Mesothelial cell of epicardium (in vitro differentiated cells): ENCODE results near the gene NXNL2. TPM values are rescaled to one million over a fixed set of nuclear protein-coding genes. Genes with fewer than 3 reads are reported as not detected.
A peak's percentile ranks its signal among the peaks of the same experiment; 100 is the strongest.

Experiments
- DNase-seq, 2 experiments: peaks; one replicate each; pipeline ENCODE4 v3.0.0; 2021; ENCODE audit warnings: low spot score in 2 of 2; ENCODE audit not compliant: unreplicated experiment in 2 of 2
- H3K27ac Mint-ChIP-seq: 2 replicates; pipeline ENCODE4 v1.8.0; 2021; ENCODE audit warnings: mixed read lengths
- H3K27me3 Mint-ChIP-seq: 2 replicates; pipeline ENCODE4 v1.8.0; 2021; ENCODE audit warnings: low read depth, mixed read lengths
- H3K36me3 Mint-ChIP-seq: 2 replicates; pipeline ENCODE4 v1.8.0; 2021; ENCODE audit warnings: mixed read lengths
- H3K4me1 Mint-ChIP-seq: 2 replicates; pipeline ENCODE4 v1.8.0; 2021; ENCODE audit warnings: mixed read lengths
- H3K4me3 Mint-ChIP-seq: 2 replicates; pipeline ENCODE4 v1.8.0; 2021; ENCODE audit warnings: mild to moderate bottlenecking, moderate library complexity, mixed read lengths
- H3K9me3 Mint-ChIP-seq: 2 replicates; pipeline ENCODE4 v1.8.0; 2021; ENCODE audit warnings: mixed read lengths
- total RNA-seq: library from RNA; stranded (reverse); gene quantifications from 3 replicates; pipeline ENCODE4 v1.2.1, GENCODE V29; 2021
- TF ChIP-seq, protein P1 (sequence below): fragments of 200-600 bp; sonication (generic); IDR thresholded peaks from one replicate; pipeline ENCODE4 v1.5.0; 2021; ENCODE audit warnings: antibody characterized with exemption; ENCODE audit not compliant: unreplicated experiment

The NXNL2 gene
- total RNA-seq, 1 donor from 2014 or later = 2.2 TPM

- TF ChIP-seq, protein P1, sequence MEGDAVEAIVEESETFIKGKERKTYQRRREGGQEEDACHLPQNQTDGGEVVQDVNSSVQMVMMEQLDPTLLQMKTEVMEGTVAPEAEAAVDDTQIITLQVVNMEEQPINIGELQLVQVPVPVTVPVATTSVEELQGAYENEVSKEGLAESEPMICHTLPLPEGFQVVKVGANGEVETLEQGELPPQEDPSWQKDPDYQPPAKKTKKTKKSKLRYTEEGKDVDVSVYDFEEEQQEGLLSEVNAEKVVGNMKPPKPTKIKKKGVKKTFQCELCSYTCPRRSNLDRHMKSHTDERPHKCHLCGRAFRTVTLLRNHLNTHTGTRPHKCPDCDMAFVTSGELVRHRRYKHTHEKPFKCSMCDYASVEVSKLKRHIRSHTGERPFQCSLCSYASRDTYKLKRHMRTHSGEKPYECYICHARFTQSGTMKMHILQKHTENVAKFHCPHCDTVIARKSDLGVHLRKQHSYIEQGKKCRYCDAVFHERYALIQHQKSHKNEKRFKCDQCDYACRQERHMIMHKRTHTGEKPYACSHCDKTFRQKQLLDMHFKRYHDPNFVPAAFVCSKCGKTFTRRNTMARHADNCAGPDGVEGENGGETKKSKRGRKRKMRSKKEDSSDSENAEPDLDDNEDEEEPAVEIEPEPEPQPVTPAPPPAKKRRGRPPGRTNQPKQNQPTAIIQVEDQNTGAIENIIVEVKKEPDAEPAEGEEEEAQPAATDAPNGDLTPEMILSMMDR = no peak
- Mint-ChIP-seq H3K4me3 (no peak overlapping the region), H3K9me3 (peaks cover 6% of the 10 kb centered on the region), H3K27ac (no peak overlapping the region), H3K27me3 (no peaks in the 10 kb centered on the region), H3K36me3 (no peaks in the 10 kb centered on the region), H3K4me1 (peaks cover 13% of the 10 kb centered on the region)
- DNase-seq = no peak
Observed at GRCh38 chr9:88572684-88573083, 37.7 kb downstream of the NXNL2 start.

- peaks cover 6% of the 10 kb centered on the region for H3K9me3 Mint-ChIP-seq
- H3K4me1 Mint-ChIP-seq = peaks cover 17% of the 10 kb centered on the region
- no peaks in the 10 kb centered on the region for H3K27me3 Mint-ChIP-seq
- TF ChIP-seq, protein P1 = no peak
- peak overlapping the region; percentile 7 for H3K27ac Mint-ChIP-seq
- no peak overlapping the region for H3K4me3 Mint-ChIP-seq
- DNase-seq = no peak
- no peaks in the 10 kb centered on the region for H3K36me3 Mint-ChIP-seq
Observed at GRCh38 chr9:88574953-88575352, 40.0 kb downstream of the NXNL2 start.

- Mint-ChIP-seq H3K9me3 (peaks cover 6% of the 10 kb centered on the region), H3K27ac (no peak overlapping the region), H3K36me3 (no peaks in the 10 kb centered on the region), H3K4me1 (peaks cover 17% of the 10 kb centered on the region), H3K27me3 (no peaks in the 10 kb centered on the region), H3K4me3 (no peak overlapping the region)
- no peak for DNase-seq
- TF ChIP-seq, protein P1 = no peak
Observed at GRCh38 chr9:88577256-88578120, 42.5 kb downstream of the NXNL2 start.

DNA sequence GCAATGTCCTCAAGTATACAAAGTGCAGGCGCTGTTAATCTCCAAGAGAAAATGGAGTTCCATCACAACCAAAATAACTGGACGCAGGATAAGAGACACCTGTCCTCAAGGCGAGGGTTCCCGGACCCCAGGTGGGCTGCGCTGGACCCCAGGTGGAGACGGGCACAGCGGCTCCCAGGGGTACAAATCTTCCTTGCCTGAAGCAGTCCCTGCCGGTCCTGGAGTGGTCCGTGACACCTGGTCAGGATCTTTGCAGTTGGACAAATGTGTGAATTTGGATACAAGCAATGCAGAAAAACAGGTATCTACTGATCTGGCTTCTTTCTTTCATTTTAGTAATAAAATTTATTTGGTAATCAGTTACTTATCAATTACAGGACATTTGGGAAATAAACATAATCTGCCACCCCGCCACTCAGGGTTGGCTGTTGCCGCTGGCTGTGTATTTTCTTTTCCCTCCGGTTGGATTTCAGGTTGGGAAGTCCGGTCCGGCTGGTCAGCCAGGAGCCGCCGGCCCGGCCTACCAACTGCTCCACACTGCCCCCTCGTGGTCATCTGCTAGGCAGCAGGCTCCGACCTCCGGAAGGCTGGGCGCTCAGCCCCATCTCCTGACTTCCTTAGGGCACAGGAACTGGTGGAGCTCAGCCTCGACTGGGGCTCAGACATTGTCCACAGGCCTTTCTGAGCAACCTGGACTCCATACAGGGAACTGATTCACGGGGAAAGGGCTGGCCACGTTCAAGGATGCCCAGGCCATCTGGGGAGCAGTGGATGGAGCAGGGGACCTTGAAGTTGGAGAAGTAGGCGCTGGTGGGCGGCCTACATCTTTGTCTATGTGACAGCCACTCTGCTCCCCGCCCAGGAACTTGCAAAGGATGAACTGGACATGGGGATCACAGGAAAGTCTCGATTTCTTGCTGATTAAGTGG lies 43.4 kb downstream of the NXNL2 start:
- H3K27ac Mint-ChIP-seq = no peak overlapping the region
- no peaks in the 10 kb centered on the region for H3K36me3 Mint-ChIP-seq
- H3K4me1 Mint-ChIP-seq = peaks cover 17% of the 10 kb centered on the region
- TF ChIP-seq, protein P1 = peak; percentile 96
- H3K4me3 Mint-ChIP-seq = peak overlapping the region; percentile 32
- no peaks in the 10 kb centered on the region for H3K27me3 Mint-ChIP-seq
- peak; percentile 77 to 93 for DNase-seq
- peaks cover 6% of the 10 kb centered on the region for H3K9me3 Mint-ChIP-seq

GRCh38 chr9:88579050-88579715 lies 44.2 kb downstream of the NXNL2 start:
- Mint-ChIP-seq H3K27me3 (no peaks in the 10 kb centered on the region), H3K9me3 (peaks cover 5% of the 10 kb centered on the region), H3K4me1 (peaks cover 22% of the 10 kb centered on the region), H3K27ac (no peak overlapping the region), H3K4me3 (no peak overlapping the region), H3K36me3 (no peaks in the 10 kb centered on the region)
- DNase-seq = no peak
- TF ChIP-seq, protein P1 = no peak
